ENCODE data around the gene ARHGEF11.

DNA sequence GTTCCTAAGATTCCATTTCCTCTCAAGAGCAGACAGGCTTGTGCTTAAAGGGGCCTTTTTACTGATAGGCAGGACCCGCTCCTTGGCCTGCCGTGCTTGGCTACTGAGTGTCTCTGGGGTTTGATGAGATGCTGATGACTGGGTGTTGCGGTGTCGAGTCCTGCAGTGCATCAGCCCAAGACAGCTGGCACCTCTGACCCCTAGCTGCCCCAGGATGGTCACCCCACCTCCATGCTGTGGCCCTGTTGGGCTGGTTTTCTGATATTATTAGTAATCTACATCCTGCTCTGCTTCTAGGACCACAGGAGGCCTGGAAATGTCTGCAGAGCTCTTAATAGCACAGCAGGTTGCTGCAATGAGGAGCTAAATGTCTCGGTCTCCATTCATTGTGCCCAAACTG lies 96.4 kb downstream of the ARHGEF11 start:
- no peak for TF ChIP-seq POLR2A (IDR thresholded peaks at IDR 0.05; ENCODE audit: extremely low read depth, insufficient read length)
- TF ChIP-seq, protein P1, sequence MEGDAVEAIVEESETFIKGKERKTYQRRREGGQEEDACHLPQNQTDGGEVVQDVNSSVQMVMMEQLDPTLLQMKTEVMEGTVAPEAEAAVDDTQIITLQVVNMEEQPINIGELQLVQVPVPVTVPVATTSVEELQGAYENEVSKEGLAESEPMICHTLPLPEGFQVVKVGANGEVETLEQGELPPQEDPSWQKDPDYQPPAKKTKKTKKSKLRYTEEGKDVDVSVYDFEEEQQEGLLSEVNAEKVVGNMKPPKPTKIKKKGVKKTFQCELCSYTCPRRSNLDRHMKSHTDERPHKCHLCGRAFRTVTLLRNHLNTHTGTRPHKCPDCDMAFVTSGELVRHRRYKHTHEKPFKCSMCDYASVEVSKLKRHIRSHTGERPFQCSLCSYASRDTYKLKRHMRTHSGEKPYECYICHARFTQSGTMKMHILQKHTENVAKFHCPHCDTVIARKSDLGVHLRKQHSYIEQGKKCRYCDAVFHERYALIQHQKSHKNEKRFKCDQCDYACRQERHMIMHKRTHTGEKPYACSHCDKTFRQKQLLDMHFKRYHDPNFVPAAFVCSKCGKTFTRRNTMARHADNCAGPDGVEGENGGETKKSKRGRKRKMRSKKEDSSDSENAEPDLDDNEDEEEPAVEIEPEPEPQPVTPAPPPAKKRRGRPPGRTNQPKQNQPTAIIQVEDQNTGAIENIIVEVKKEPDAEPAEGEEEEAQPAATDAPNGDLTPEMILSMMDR (IDR thresholded peaks at IDR 0.05; ENCODE audit: low read depth, low read length), result no peak

All from NB4 (cell line).